GM19468 (cell line): ENCODE data around the gene UBA7.

Source experiments
- ATAC-seq: cut with Tn5 transposase; IDR thresholded peaks from one replicate; pipeline ENCODE4 v1.9.1; 2021; ENCODE audit warnings: mild to moderate bottlenecking, moderate library complexity, moderate number of reproducible peaks; ENCODE audit not compliant: unreplicated experiment; ENCODE audit errors: extremely low read depth

Gene UBA7

DNA sequence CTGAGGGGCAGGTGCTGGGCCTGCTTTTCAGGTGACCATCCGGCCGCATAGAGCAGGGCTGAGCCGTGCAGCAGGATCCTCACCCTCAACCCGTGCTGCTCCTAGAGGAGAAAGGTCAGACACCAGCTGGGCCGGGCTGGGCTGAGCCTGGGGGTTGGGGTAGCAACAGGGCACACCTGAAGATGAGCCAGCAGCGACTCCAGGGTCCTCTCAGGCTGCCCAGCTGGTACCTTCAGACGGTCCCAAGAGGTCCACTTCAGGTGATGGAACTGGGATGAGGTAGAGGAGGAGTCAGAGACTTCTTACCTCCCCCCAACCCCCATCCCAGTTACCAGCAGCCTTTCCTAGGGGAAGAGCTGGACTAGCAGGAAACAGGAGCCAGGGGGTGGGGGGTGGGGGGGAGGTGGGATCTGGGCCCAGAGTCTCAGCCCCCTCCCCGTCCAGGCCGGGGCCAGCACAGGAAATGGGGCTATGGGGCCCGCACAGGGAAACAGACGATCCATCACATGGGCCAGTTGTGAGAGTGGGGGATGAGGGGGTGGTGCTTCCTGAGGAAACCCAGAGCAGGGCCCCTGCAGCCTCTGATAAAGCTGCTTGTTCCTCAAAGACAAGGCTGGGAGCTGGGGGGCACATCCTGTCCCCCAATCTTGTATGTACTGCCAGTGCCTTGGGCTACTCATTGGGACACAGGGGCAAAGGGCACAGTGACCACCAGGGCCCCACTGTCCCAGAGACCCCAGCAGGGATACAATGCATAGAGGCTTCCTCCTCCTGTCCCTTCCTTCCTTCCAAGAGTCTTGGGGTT lies 7.7 kb downstream of the UBA7 start:
- ATAC-seq = no peak

DNA sequence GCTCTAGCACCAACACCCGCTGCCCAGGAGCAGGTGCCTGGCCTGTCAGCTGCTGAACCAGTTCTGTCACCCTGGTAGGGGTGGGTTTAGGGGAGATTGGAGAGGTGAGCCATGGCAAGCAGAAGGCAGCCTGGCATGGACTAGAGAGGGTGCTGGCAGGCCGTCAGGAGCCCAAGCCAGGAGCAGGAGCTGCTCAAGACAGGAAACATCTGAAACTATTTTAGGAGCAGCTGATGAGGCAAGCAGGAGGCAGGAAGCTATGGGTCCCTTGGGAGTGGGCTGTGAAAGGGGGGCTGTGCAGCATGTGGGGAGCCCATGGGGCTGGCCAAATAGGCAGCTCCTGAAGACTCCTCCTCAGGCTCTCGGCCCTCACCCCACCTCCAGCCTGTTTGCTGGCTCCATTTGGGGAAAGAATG lies 8.4 kb downstream of the UBA7 start:
- ATAC-seq = no peak

DNA sequence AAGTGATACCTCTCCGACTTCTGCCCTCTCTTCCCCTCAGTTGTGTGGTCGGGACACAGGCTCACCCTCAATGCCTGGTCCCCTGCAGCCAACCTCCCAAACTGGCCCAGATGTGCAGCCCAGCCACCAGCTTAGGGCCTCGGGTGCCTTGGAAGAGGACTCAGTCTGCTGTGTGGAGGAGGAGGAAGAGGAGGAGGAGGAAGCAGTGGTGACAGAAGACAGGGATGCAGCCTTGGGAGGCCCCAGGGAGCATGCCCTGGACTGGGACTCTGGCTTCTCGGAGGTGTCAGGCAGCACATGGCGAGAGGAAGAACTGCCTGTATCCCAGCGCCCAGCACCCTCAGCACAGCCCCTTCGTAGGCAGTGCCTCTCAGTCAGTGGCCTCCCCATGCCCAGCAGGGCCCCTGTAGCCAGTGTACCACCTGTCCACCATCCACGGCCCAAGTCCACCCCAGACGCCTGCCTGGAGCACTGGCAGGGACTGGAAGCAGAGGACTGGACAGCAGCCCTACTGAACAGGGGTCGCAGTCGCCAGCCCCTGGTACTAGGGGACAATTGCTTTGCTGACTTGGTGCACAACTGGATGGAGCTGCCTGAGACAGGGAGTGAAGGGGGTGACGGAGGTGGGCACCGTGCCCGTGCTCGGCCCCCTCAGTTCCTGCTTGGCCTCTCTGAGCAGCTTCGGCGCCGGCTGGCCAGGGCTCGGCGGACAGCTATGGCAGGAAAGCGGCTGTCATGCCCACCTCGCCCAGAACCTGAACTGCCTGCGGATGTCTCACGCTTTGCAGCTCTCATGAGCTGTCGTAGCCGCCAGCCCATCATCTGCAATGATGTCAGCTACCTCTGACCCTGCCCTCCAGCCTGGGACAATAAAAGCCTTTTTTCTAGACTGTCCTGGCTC lies 9.4 kb downstream of the UBA7 start:
- ATAC-seq = no peak

DNA sequence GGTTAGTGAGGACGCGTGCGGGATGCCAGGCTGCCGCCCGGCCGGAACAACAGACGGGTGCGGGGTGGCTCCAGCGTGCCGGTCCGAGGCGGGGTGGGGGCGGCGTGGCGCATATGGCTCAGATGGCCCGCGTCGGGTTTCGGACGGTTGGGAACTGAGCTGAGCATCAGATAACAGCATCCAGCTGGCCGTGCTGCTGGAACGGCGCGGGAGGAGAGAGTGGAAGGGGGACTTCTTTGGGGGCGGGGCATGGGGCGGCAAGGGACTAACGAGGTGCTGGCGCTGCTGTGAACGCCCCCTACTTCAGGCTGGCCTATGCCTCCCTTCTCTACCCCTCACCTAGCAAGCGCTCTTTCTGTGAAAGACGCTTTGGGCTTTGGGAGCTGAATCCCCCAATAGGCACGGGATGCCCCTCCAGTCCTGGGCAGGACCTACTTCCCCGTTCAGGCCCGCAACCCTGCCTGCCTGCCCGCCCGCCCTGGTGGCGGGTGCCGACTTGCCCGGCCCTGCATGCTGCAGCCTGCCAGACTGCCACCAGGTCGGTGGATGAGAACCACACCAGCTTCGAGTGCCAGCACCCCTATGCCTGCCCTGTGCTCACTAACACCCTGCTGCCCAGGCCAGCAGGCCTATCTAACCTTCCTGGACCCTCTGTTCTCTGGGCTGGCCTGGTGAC lies 10.2 kb downstream of the UBA7 start:
- ATAC-seq = no peak

DNA sequence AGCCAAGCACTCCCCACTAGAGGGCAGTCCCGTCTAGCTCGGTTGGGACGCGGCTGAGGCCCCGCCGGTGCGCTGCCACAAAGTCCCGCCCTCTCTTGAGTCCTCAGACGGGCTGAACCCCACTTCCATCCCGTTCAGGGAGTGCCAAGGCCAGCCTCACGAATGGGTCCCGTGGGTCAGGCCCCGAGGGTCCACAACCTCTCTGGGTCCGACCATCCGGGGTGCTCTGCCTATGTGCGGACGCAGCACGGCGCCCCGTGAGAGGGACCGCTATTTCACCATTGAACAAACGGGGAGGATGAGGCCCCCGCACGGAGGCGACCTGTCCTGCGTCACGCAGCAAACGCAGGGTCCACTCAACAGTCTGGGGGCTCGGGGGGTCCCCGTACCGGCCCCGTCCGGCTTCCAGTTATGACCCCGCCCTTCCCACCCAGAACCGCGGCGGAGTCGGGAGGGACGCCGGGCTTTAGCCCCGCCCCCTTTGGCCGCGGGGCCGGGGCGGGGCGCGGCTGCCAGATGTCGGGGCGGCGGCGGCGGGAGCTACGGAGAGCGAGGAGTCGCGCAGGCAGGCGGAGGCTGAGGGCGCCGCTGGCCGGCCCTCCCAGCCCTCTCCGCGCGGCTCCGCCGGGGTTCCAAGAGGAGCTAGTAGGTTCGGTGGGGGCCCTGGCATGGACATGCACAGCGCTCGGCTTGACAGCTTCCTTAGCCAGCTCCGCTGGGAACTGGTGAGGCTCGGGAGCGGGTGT lies 10.9 kb downstream of the UBA7 start, which contains the start of gene INKA1:
TSS of gene INKA1 (plus strand) at position 543 of the 746 bp plus-strand sequence. CDS start at position 675, 132 bp downstream.
- peak; percentile 11 for ATAC-seq

DNA sequence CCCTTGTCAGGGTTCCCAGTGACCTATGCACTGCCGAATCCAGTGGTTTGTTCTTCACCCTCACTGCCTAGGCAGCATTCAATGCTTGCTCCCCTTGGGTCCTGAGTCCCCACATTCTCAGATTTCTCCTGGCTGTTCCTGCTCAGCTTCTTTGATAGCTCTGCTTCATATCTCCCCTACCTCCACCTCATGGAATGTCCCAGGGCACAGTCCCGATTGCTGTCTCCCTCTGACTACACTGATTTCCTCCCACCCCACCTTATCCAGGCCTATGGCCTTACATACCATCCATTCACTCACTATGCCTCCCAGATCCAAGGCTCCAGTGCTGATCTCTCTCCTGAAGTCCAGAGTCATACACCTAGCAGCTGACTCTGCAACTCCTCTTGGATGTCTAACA lies 12.6 kb downstream of the UBA7 start:
- ATAC-seq = no peak

DNA sequence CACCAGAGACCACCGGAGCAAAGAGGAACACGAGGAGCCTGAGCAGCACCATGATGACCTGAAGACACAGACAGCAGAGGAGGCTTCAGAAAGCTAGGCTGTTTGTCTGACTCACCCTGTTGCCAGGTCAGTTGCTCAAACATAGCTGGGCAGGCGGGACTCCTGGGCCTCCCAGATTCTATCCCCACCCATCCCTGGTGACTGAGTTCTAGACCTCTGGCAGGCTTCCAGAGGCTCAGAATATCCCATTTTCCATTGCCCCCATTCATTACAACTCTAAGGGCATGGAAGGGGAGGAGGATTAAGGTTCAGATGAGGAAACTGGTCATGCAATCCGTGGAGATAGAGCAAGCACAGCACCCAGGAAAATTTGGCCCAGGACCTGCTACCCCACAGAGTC lies 14.0 kb downstream of the UBA7 start, which contains the start of gene CDHR4:
TSS of gene CDHR4 (minus strand) at position 113 of the 400 bp plus-strand sequence. CDS start at position 52, 61 bp downstream.
- no peak for ATAC-seq

DNA sequence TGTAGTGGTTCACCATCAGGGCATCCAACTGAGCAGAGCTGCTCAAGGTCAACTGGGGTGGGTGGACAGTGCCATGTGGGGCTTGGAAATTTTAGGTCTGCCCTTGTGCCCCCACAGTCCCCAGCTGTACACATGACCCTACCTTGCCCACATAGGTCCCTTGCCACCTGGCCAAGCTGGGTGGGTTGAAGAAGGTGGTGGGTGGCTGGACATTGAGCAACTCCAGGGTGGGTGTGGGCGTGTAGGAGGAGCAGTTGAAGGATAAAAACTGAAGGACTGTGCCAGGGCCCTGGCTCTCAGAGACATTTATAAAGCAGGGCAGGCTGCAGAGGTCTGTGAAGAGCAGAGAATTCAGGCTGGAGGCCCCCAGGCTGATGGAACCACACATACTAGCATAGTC lies 14.6 kb downstream of the UBA7 start:
- no peak for ATAC-seq

DNA sequence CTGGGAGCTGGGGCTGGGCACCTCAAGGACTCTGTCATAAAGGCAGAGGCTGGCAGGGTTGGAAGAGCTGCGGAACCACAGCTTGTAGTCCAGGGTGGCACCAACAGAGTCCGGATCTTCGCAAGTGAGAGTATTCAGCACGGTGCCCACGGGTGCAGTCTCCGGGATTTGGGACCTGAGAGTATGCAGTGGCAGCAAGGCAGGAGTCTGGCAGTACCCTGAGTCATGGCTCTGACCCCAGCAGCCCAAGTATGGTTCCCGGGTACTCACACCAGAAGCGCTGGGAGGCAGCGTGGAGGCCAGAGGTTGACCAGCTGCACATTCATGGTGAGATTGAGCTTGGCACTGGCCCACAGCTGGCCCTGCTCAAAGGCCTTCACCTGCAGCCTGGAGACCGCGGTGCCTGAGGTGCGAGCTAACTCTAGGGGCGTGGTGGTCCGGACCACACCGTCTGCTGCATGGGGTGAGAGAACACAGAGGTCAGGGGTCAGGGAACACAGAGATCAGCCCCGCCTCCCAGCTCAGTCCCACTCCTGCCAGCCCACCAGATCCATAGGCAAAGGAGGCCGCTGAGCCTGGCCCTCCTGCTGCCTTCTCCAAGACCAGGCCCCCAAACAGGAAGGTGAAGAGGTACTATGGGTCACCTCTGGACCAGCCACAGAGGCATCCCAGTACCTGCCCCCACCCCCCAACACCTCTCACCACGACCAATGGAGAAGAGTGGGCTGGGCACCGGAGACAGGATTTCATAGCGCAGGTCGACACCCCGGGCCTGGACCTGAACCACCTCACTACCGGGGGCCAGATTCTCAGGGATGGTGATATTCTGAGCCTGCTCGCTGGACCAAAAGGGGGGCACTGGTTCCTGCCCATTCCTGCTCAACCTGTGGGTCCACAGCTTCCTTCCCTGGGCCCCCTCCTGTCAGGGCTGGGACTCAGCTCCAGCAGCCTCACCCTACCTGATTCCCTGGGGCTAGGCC lies 18.5 kb downstream of the UBA7 start:
- no peak for ATAC-seq

DNA sequence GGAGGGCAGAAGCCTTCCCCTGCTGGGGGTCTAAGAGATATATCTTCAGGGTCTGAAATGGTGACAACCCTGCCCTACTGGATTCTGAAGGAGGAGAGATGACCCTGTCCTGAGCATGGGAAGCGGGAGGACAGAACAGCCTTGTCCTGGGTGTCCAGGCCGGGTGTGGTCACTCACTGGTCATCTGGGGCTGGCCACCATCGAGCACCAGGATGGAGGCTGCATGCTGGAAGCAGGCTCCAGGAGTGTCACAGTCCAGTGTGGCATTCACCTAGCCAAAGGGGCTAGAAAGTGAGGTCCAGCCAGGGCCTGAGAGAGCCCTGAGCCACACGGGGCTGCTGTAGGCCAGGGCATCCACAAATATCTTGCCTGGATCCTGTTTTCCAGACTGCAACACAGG lies 19.3 kb downstream of the UBA7 start:
- no peak for ATAC-seq

DNA sequence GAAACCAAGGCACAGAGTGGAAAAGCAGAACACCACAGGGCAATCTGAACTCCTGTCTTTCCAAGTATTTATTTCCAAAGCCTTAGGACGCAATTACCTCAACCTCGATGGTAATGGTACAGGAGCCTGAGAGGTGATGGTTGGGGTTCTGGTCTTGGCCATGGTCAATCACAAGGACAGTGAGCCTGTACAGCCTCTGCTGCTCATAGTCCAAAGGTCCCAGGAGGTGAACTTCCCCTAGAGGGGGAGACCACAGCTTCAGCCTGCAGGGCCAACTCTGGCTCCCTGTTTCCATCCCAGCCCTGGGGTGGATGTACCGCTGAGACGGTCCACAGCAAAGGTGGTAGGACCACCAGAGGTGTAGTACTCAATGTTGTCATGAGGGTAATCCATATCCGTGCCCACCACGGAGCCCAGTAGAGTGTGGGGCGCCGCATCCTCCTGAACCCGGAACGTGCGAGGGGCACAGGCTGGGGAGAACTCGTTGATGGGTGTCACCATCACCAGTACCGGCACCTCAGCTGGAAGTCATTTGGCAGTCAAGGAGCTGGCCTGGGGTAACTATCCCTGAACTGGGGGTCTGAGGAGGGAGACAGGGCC lies 20.2 kb downstream of the UBA7 start:
- no peak for ATAC-seq

DNA sequence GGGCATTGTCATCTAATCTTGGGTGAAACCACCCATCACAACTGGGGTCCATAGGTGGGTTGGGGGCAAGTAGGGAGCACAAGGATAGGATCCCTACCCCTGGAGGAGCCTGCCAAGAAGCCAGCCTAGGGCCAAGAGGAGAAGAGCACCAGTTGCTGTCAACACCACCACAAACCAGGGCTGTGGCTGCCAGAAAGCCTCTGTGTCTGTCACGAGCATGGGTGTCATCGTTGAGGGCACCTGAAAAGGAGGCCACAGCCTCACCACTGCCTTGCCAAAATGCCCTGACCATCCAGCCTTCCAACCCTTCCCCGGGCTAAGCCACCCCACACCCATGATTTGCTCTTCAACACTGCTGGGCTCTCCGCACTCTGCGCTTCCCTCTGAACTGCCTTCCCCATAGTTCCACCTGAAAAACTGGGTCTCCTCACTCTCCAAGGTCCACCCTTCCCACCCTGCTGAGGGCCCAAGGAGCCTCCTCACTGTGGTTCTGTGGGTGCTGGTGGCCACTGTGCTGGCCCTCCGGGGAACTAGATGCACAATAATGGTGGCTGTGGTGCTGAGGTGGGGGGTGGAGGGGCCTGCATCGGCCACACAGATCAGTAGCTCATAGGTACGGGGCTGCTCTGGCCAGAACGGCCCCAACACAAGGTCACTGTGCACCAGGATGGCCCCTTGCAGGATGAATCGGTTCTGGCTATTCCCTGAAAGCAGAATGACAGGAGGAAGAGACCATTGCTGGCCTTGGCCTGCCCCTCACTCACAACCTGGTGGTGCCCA lies 21.2 kb downstream of the UBA7 start:
- no peak for ATAC-seq

DNA sequence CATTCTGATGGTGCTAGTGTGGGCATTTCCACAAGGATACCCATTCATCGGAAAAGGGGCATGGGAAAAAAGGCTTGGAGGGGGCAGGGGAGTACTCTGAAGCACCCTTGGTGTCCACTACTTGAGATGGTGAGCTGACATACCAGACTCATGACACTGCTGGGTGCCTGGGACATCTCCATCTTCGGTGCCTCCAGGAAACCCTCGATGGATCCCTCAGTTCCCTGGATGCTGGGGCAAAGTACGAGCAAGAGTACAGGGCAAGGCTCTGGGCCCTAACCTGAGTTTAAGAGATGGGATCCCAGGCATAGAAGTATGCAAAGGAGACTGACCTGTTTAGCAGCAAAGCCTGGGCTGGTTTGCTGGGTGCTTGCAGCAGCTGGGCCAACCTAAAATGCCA lies 22.2 kb downstream of the UBA7 start:
- no peak for ATAC-seq

DNA sequence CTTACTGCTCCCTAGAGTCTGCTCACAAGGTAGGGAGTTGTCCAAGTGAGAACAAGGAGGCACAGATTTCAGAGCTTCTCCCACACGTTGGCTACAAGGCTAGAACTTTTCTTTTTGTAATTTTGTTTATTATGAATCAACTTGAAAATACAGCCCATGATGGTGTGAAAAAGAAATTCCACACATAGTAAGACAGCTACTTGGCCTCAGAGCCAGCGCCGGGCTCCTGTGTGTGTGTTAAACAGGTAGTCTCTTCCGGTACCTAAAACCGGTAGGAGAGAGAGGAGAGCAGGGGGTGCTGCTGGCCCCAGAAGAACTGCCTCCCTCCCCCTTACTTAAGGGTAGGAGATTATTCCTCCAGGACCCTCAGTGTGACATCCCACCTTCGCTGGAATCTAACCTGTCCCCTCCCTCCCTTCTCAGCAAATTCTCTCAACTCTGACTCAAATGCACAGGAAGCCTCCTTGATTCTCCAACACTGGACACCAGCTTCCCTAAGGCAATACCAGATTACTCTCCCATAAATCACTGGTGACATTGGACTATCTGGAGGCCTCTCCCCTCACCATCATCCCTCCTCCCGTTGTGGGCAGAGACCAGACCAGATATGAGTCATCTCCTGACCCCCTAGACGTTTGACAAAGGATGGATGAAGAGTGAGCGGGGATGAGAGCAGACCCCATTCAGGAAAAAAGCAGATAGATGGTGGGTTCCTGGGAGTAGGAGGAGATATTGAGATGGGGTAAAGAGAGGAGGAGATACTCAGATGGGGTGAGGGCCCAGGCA lies 22.9 kb downstream of the UBA7 start:
- ATAC-seq = no peak

DNA sequence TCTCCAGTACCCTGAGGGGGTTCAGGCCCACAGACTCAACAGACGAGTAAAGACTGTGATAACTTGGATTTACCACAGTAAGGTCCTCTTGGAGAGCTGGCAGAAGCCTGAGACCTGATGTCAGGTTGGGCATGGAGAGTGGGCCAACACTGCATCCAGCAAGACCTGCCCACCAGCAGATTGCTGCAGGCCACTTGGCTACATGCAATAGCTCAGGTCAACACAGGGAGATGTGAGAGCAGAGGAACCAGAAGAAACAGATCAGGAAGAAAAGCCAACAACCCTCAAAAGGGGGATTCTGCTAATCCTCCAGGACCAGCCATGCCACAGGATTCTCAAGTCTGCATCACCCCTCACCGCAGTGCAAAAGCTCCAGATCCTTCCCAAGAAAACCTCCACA lies 25.7 kb downstream of the UBA7 start:
- ATAC-seq = no peak

DNA sequence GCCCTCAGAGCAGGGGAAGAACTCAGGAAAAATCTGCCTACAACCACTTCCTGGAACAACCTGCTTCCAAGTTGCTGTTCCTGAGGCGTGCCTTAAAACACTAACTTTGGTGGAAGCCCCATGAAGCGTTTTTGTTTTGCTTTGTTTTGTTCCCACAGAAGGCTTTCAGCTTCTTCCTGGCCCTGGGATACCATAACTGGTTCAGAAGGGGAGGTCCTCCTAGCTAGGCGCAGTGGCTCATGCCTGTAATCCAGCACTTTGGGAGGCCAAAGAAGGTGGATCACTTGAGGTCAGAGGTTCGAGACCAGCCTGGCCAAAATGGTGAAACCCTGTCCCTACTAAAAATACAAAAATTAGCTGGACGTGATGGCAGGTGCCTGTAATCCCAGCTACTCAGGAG lies 26.2 kb downstream of the UBA7 start:
- ATAC-seq = no peak

DNA sequence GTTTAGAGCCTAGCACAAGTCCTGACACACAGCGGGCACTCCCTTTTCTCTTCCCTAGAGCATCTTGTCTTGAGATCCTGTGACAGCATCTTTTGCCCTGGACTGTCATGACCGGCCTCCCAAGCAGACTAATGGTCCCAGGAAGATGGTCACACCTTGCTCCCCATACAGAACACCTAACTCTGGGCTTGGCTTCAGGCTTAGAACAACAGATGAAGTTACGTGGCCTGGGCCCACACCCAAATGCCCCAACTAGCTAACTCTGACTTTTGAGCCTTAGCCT lies 26.6 kb downstream of the UBA7 start:
- no peak for ATAC-seq
